Progenitor cell of endocrine pancreas (in vitro differentiated cells): ENCODE results near the gene ULK4. TPM values are rescaled to one million over a fixed set of nuclear protein-coding genes. Genes with fewer than 3 reads are reported as not detected.

Experiments used
- DNase-seq: peaks from one replicate; pipeline ENCODE4 v3.0.0; 2021; ENCODE audit warnings: low spot score; ENCODE audit not compliant: unreplicated experiment
- H3K27ac Mint-ChIP-seq: 2 replicates; pipeline ENCODE4 v1.8.0; 2021; ENCODE audit warnings: mild to moderate bottlenecking, moderate library complexity, mixed read lengths
- H3K27me3 Mint-ChIP-seq: 2 replicates; pipeline ENCODE4 v1.8.0; 2021; ENCODE audit warnings: mixed read lengths
- H3K36me3 Mint-ChIP-seq: 2 replicates; pipeline ENCODE4 v1.8.0; 2022; ENCODE audit warnings: mixed read lengths; ENCODE audit not compliant: insufficient read depth
- H3K4me1 Mint-ChIP-seq: 2 replicates; pipeline ENCODE4 v1.8.0; 2021; ENCODE audit warnings: low read depth, mixed read lengths
- H3K4me3 Mint-ChIP-seq: 2 replicates; pipeline ENCODE4 v1.8.0; 2021; ENCODE audit warnings: low read depth, mild to moderate bottlenecking, moderate library complexity, mixed read lengths
- H3K9me3 Mint-ChIP-seq: 2 replicates; pipeline ENCODE4 v1.8.0; 2021; ENCODE audit warnings: low read depth, mixed read lengths
- total RNA-seq: library from RNA; stranded (reverse); gene quantifications from 2 replicates; pipeline ENCODE4 v1.2.1, GENCODE V29; 2021
- TF ChIP-seq, protein P1 (sequence below): fragments of 200-600 bp; sonication (generic); IDR thresholded peaks from one replicate; pipeline ENCODE4 v1.5.0; 2021; ENCODE audit warnings: antibody characterized with exemption, mild to moderate bottlenecking; ENCODE audit not compliant: unreplicated experiment

Gene ULK4
- total RNA-seq, 1 donor from 2014 or later, result 14.2 TPM

DNA sequence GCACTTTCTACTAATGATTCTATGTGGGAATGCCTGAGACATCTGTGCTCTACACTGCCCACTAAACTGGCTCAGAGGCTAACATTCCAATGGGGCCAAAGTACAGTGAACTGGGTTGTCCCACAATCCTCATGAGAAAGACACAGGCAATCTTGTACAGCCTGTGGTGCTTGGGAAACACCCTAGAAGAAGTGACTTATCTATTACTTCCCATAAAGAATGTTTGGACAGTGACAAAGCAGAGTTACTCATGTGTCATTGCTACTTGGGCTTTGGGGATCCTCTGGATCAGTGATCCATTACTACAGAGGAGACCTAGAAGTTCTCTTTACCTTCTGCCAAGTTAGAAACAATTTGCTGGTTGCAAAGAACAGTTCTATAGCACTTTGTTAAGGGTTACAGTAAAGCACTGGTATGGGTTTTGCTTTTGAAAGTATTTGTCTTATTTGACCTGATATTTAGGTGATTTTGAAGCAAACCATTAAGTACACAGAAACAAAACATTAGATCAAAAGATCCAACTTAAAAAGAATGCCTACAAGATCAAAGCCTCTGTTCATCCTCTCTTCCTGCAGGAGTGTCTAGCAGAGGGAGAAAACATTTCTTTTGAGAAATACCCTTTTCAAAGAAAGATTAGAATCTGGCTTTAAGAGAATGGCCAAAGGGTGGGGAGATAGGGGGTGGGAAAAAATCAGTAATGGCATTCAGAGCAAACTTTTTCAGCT, 686.8 kb downstream of the ULK4 start:
- no peaks in the 10 kb centered on the region for H3K27me3 Mint-ChIP-seq
- H3K9me3 Mint-ChIP-seq, result peaks cover 19% of the 10 kb centered on the region
- no peak overlapping the region for H3K4me3 Mint-ChIP-seq
- peaks cover 7% of the 10 kb centered on the region for H3K36me3 Mint-ChIP-seq
- H3K27ac Mint-ChIP-seq, result no peak overlapping the region
- peaks cover 9% of the 10 kb centered on the region for H3K4me1 Mint-ChIP-seq
- no peak for DNase-seq
- TF ChIP-seq, protein P1, sequence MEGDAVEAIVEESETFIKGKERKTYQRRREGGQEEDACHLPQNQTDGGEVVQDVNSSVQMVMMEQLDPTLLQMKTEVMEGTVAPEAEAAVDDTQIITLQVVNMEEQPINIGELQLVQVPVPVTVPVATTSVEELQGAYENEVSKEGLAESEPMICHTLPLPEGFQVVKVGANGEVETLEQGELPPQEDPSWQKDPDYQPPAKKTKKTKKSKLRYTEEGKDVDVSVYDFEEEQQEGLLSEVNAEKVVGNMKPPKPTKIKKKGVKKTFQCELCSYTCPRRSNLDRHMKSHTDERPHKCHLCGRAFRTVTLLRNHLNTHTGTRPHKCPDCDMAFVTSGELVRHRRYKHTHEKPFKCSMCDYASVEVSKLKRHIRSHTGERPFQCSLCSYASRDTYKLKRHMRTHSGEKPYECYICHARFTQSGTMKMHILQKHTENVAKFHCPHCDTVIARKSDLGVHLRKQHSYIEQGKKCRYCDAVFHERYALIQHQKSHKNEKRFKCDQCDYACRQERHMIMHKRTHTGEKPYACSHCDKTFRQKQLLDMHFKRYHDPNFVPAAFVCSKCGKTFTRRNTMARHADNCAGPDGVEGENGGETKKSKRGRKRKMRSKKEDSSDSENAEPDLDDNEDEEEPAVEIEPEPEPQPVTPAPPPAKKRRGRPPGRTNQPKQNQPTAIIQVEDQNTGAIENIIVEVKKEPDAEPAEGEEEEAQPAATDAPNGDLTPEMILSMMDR, result no peak

DNA sequence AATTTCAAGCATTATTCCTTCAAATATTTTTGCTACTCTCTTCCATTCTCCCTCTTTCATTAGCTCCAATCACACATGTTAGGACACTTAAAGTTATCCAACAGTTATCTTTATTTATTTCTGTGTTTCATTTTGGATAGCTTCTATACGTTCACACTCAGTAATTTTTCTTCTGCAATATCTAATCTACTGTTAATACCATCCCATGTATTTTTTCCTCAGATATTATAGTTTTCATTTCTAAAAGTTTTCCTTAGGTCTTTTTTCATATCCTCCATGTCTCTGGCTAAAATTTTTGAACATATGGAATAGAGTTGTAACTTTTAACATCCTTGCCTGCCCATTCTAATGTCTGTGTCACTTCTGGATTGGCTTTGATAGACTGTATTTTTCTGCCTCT, 689.2 kb downstream of the ULK4 start:
- DNase-seq, result no peak
- H3K27ac Mint-ChIP-seq, result no peak overlapping the region
- H3K4me3 Mint-ChIP-seq, result no peak overlapping the region
- H3K9me3 Mint-ChIP-seq, result peaks cover 14% of the 10 kb centered on the region
- H3K4me1 Mint-ChIP-seq, result peaks cover 9% of the 10 kb centered on the region
- TF ChIP-seq, protein P1, result no peak
- H3K36me3 Mint-ChIP-seq, result peaks cover 7% of the 10 kb centered on the region
- no peaks in the 10 kb centered on the region for H3K27me3 Mint-ChIP-seq

DNA sequence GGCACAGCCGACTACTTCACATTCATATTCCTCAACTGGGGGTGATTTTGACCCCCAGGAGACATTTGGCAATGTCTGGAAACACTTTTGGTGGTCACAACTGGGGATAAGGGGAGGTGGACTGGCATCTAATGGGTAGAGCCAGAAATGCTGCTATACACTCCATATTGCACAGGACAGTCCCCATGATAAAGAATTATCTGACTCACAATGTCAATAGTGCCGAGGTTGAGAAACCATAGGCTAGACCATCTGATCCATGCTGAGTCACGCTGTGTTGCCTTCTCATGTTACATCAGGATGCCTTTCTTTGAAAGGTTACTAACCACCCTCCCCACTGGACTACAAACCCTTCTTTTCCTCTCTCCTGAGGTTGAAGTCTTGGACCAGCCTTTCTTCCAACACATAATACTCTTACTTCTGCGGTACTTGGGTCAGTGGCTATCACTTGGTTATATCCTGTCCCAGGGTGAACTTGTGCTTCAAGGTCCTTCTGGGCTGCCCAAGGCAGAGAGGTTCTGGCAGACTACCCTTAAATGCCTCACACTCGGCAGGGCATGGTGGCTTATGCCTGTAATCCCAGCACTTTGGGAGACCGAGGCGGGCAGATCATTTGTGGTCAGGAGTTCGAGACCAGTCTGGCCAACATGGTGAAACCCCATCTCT, 693.8 kb downstream of the ULK4 start:
- H3K4me3 Mint-ChIP-seq, result no peak overlapping the region
- TF ChIP-seq, protein P1, result no peak
- no peak for DNase-seq
- peaks cover 5% of the 10 kb centered on the region for H3K9me3 Mint-ChIP-seq
- H3K36me3 Mint-ChIP-seq, result peaks cover 1% of the 10 kb centered on the region
- H3K27me3 Mint-ChIP-seq, result no peaks in the 10 kb centered on the region
- no peaks in the 10 kb centered on the region for H3K4me1 Mint-ChIP-seq
- no peak overlapping the region for H3K27ac Mint-ChIP-seq

DNA sequence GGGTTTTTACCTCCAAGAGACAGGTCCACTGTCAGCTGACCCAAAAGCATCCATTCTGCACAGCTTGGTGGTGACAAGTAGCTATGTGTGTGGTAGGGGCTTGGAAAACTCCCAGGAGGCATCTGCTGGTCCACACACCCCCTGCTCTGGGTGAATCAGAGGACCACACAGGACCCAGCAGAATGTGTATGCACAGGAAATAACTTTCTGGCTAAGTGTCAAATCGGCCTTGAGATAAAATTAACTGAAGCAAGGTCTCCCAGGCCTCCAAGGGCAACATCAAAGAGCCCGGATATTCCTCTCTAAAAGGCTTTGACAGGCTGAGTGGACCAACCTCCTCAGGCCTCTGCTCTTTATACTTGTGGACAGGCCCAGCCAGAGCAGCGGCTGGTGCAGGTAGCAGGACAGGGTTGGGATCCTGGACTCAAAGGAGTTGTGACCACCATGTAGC, 696.1 kb downstream of the ULK4 start:
- no peak for DNase-seq

DNA sequence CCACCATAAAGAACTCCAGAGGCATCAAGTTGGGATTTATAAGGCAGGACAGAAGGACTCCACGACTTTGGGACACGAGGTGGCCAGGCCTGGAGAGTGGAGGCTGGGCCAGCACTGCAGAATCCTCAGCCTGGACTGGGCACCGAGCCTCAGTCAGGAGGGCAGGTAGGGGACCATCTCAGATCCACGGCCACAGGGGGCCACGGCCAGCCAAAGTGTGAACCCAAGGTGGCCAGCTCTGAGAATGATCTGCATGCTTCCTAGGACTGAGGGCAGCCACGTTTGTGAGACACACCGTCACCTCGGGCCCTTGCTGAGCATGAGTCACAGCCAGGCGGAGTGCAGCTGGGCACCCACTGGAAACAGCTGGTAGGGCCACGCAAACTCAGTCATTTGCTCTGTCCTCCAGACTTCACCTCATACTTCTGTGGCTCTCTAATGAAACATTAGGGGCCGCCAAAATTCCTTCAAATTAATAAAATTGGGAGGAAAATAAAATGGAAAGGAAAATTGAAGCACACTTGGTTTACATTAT, 696.8 kb downstream of the ULK4 start:
- H3K27me3 Mint-ChIP-seq, result no peaks in the 10 kb centered on the region
- TF ChIP-seq, protein P1, result no peak
- H3K4me1 Mint-ChIP-seq, result no peaks in the 10 kb centered on the region
- DNase-seq, result no peak
- H3K36me3 Mint-ChIP-seq, result no peaks in the 10 kb centered on the region
- no peaks in the 10 kb centered on the region for H3K9me3 Mint-ChIP-seq
- no peak overlapping the region for H3K27ac Mint-ChIP-seq
- no peak overlapping the region for H3K4me3 Mint-ChIP-seq

More for the DNA sequence above, 696.1 kb downstream of the ULK4 start:
- H3K4me1 Mint-ChIP-seq, result no peaks in the 10 kb centered on the region
- no peaks in the 10 kb centered on the region for H3K36me3 Mint-ChIP-seq
- TF ChIP-seq, protein P1, result no peak
- no peak overlapping the region for H3K27ac Mint-ChIP-seq
- H3K4me3 Mint-ChIP-seq, result no peak overlapping the region
- H3K9me3 Mint-ChIP-seq, result no peaks in the 10 kb centered on the region
- H3K27me3 Mint-ChIP-seq, result no peaks in the 10 kb centered on the region
